Large intestine (tissue), 12 donors: ENCODE results near the gene HSFX2. TPM values are rescaled to one million over a fixed set of nuclear protein-coding genes. Genes with fewer than 3 reads are reported as not detected.
"Not testable (repeated sequence)": the region's sequence is repeated elsewhere in the genome, so short reads cannot be mapped to it uniquely, and the experiment has no call there.

Source experiments
- DNase-seq, 2 donors: peaks; one replicate each; pipeline versions ENCODE4 v3.0.0 to v3.0.0-alpha.2; 2013
- H3K27ac ChIP-seq: one replicate; pipeline ENCODE4 v1.5.1; 2013; ENCODE audit warnings: low read length
- H3K27me3 ChIP-seq: 2 replicates; pipeline ENCODE4 v1.6.1; 2013; ENCODE audit warnings: low read length; ENCODE audit not compliant: control insufficient read depth, insufficient read depth
- H3K36me3 ChIP-seq: 2 replicates; pipeline ENCODE4 v1.6.1; 2013; ENCODE audit warnings: low read length; ENCODE audit not compliant: control insufficient read depth, insufficient read depth
- H3K4me1 ChIP-seq: one replicate; pipeline ENCODE4 v1.6.1; 2013; ENCODE audit warnings: low read length; ENCODE audit not compliant: control insufficient read depth, insufficient read depth
- H3K4me3 ChIP-seq: one replicate; pipeline ENCODE4 v1.5.1; 2013; ENCODE audit warnings: low read length
- H3K9me3 ChIP-seq: one replicate; pipeline ENCODE4 v1.6.1; 2013; ENCODE audit warnings: mild to moderate bottlenecking, low read depth, low read length, moderate library complexity; ENCODE audit not compliant: control insufficient read depth
- WGBS: methylation state at CpG from one replicate; pipeline ENCODE4 v1.1.5; 2013; ENCODE audit warnings: low lambda C conversion rate; ENCODE audit not compliant: insufficient coverage; 5-methylcytosine and 5-hydroxymethylcytosine counted together
- long read RNA-seq, 11 donors: transcript quantifications; one replicate each; lab custom pipeline, GENCODE V29; 2026
- polyA plus RNA-seq: library from polyadenylated mRNA; unstranded; fragments of 120-200 nt; gene quantifications from one replicate; pipeline ENCODE4 v1.2.1, GENCODE V29; 2013

The HSFX2 gene, protein sequence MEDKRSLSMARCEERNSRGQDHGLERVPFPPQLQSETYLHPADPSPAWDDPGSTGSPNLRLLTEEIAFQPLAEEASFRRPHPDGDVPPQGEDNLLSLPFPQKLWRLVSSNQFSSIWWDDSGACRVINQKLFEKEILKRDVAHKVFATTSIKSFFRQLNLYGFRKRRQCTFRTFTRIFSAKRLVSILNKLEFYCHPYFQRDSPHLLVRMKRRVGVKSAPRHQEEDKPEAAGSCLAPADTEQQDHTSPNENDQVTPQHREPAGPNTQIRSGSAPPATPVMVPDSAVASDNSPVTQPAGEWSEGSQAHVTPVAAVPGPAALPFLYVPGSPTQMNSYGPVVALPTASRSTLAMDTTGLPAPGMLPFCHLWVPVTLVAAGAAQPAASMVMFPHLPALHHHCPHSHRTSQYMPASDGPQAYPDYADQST
- not detected for polyA plus RNA-seq
- long read RNA-seq, donor 1: 0 reads
- long read RNA-seq, donor 2: 0 reads
- long read RNA-seq, donor 3: 0 reads
- long read RNA-seq, donor 4: 0 reads
- long read RNA-seq, donor 5: 0 reads
- long read RNA-seq, donor 6: 0 reads
- long read RNA-seq, donor 7: 0 reads
- long read RNA-seq, donor 8: 0 reads
- long read RNA-seq, donor 9: 0 reads
- long read RNA-seq, donor 10: 0 reads
- long read RNA-seq, donor 11: 0 reads

DNA sequence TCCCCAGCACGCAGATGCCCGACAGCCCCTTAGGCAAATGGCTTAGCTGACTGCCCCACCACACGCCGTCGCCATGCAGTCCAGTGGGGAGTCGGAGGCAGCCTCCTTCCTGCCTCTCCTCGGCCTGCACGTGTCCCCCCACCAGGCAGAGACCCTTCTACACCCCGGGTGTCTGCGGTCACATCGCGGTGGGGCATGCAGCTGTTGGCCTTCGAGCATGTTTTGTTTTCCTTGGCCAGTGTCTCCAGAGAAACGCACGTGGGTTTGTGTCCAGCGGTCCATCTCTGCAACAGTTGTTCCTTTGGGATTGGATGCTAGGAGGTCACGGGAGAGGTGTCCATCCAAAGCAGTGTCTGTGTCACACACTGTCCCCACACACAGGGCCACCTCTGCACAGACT is at the start of gene HSFX2:
HSFX2 (minus strand) TSS at position 101 of the 400 bp plus-strand sequence. CDS start 614 bp downstream, outside the sequence.
- not testable (repeated sequence) for H3K9me3 ChIP-seq, H3K27ac ChIP-seq, H3K36me3 ChIP-seq, DNase-seq, H3K4me3 ChIP-seq, H3K27me3 ChIP-seq, H3K4me1 ChIP-seq
- no CpG with 5 or more reads among the region's 17 CpGs for WGBS

DNA sequence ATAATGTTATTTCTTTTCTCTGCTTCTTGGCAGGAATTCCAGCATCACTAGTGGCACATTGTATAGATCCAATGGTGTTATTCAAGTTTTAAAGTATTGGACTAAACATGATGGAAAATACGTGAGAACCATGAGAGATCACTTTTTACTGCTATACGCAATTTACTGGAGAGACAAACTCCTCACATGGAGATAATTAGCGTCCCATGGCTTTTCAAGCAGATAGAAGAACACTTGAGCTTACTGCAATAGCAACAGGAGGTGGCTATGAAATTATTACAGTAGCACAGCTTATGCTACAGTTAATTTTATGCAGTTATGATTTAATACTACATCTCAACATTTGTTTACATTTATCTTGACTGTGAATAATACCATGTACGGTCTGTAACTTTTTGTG is 48.4 kb upstream of the HSFX2 start:
- no peaks in the 10 kb centered on the region for H3K9me3 ChIP-seq

DNA sequence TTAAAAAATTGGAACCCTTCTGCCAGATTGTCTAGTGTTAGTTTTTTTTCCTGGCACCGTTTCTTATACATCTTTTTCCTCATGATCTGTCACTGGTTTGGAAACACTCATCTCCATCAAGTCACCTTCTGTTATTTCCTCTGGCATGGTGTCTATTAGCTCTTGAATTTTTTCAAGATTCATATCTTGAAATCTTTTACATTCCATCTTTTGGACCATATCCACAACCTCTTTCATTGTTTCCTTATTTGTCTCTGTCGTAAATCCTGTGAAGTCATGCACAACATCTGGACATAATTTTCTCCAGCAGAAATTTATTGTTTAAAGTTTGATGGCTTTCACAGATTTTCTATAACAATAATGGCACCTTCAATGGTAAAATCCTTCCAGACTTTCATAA is 46.7 kb upstream of the HSFX2 start:
- H3K4me1 ChIP-seq: no peaks in the 10 kb centered on the region
- H3K36me3 ChIP-seq: no peaks in the 10 kb centered on the region
- no CpG with 5 or more reads among the region's 2 CpGs for WGBS
- H3K27ac ChIP-seq: no peak overlapping the region
- no peak overlapping the region for H3K4me3 ChIP-seq
- no peaks in the 10 kb centered on the region for H3K27me3 ChIP-seq
- no peak for DNase-seq
- H3K9me3 ChIP-seq: no peaks in the 10 kb centered on the region

More for the DNA sequence above, 48.4 kb upstream of the HSFX2 start:
- no peak for DNase-seq
- Histone ChIP-seq H3K4me3 (no peak overlapping the region), H3K27ac (no peak overlapping the region), H3K27me3 (no peaks in the 10 kb centered on the region), H3K4me1 (no peaks in the 10 kb centered on the region), H3K36me3 (no peaks in the 10 kb centered on the region)
- WGBS: 40% methylated on average over 1 of the region's 4 CpGs

DNA sequence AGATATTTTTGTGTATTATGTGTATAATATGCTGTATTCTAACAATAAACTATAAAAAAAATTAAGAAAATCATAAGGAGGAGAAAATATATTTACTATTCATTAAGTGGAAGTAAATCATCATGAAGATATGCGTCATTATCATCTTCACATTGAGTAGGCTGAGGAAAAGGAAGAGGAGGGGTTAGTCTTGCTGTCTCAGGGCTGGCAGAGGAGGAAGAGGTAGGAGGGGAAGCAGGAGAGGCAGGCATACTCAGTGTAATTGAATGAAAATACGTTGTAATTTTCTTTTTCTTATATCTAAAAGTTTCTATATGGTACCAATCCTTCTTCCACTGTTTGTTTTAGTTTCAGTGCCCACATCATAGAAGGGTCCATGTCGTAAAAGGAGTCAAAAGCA is 46.3 kb upstream of the HSFX2 start:
- no peak for DNase-seq
- WGBS: no CpG with 5 or more reads among the region's 3 CpGs
- Histone ChIP-seq H3K9me3 (no peaks in the 10 kb centered on the region), H3K36me3 (no peaks in the 10 kb centered on the region), H3K27ac (no peak overlapping the region), H3K4me1 (no peaks in the 10 kb centered on the region), H3K27me3 (no peaks in the 10 kb centered on the region), H3K4me3 (no peak overlapping the region)

DNA sequence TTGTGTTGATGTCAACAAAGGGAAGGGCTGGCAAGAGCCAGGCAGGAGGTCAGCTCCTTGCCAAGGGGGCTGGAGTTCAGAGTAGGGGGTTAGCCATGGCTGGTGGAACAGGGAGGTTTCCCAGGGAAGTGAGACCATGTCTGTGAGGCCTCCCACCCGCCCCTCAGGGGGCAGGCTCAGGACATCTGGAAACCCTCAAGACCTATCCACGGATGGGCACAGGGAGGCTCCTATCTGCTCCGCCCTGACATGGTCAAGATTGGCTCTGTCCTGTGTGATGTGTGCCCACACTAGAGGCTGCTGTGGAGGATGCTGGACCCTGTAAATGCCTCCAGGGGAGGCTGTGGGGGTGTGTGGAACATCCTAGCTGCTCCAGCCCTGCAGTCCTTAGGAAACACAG is 44.5 kb upstream of the HSFX2 start:
- Histone ChIP-seq H3K4me1 (no peaks in the 10 kb centered on the region), H3K36me3 (no peaks in the 10 kb centered on the region), H3K4me3 (no peak overlapping the region), H3K27ac (no peak overlapping the region), H3K27me3 (no peaks in the 10 kb centered on the region), H3K9me3 (no peaks in the 10 kb centered on the region)
- no peak for DNase-seq
- WGBS: no CpG with 5 or more reads among the region's 3 CpGs

DNA sequence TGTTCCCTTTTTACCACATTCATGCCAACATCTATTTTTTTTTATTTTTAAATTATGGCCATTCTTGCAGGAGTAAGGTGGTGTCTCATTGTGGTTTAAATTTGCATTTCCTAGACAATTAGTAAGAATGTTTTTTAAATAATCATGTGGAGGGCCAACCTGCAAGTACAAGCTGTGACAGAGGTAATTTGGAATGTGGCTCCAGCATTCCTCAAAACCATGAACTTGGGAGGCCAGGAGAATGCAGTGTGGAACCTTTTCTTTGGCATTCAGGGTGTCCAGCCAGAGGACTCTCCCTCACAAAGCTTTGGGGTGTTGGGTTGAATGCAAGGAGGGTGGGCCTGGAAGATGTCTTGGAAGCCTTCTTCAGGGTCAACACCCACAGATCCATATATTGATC is 43.7 kb upstream of the HSFX2 start:
- no peak overlapping the region for H3K27ac ChIP-seq
- H3K4me3 ChIP-seq: no peak overlapping the region
- no peaks in the 10 kb centered on the region for H3K36me3 ChIP-seq
- no peak for DNase-seq
- no peaks in the 10 kb centered on the region for H3K4me1 ChIP-seq
- no peaks in the 10 kb centered on the region for H3K9me3 ChIP-seq
- no peaks in the 10 kb centered on the region for H3K27me3 ChIP-seq

DNA sequence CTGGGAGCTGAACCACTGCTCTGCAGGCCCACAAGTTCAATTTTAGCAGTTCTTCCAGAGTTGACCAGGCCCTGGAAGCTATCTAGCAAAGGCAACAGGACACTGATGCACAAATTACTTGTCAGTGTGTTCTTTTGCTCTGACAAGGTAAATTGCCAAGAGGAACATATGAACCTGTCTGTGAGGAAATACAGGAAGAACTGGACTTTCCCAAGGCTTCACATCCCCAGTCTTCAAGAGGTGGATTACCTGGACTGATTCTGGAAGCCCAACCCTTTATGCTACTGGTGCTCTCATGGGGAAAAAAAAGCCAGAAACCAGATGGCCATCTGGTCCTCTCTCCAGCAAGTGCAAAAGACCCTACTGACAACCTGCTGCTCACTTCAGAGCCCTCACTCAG is 38.4 kb upstream of the HSFX2 start:
- peaks cover 12% of the 10 kb centered on the region for H3K4me1 ChIP-seq
- no peak overlapping the region for H3K4me3 ChIP-seq
- H3K36me3 ChIP-seq: no peaks in the 10 kb centered on the region
- no peak for DNase-seq
- no peak overlapping the region for H3K27ac ChIP-seq
- no peaks in the 10 kb centered on the region for H3K9me3 ChIP-seq
- no peaks in the 10 kb centered on the region for H3K27me3 ChIP-seq

DNA sequence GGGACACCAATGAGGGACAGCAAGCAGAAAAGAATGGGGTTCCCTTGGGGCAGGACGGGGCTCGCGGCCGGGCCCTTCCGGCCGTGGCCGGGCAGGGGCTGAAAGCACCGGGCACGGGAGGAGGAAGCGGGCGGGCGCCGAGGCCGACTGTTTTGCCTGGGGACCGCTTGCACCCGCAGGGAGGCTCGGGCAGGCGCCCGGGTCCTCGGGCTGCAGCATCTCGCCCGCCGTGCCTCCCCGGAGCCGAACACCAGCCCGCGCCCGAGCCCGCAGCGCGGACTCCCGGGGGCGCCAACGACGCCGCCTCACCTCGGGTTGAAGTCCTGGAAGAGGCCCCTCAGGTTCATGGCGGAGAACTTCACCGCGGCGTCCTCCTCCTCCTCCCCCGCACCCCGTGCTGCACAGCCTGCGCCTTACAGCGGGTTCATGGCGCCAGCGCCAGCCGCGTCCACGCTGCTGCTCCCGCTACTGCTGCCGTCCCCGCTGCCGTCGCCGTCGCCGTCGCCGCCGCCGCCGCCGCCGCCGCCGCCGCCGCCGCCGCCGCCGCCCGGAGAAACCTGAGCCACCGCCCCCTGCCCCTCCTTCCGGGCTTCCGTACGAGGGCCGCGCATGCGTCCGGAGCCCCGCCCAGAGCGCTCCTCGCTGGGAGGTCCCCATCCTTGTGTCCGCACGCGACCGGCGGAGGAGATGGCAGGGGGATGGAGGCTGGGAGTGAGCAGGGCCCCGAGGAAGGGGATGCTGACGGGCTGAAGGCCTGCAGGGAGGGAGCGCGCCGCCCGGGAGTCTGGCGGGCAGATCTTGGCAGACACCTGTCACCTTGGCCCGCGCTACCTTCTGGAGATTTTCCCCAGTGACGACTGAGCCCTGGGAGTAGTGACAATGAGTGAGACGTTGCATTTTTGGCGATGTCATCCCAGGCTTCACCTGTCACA is 36.4 kb upstream of the HSFX2 start, which contains the start of gene TMEM185A:
TMEM185A (minus strand) TSS at position 559 of the 932 bp plus-strand sequence; CDS start at position 347, 212 bp downstream.
- WGBS: no CpG with 5 or more reads among the region's 102 CpGs

DNA sequence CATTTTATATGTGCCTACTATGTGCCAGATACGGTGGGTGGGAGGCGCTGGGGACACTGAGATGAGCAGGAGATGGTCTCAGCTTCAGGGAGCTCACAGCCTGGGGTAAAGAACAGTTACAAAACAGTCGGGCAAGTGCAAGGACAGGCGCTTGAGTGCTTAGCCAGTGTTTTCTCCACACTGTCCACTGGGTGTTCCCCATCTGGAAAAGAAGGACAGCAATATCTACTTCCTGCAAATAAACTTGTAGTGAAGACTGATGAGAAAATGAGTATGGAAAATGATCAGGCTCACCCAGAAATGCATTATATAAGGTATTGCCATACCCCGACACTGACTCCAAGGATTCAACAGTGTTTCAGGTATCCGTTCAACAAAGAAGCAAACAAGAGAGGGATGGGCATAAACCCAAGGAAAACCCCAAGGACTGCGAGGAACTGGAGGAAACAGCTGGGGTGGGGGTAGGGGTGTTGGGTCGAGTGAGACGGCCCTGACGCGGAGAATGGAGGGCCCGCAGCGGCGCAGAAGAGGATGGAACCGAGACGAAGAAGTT is 35.6 kb upstream of the HSFX2 start:
- no peaks in the 10 kb centered on the region for H3K27me3 ChIP-seq
- peaks cover 27% of the 10 kb centered on the region for H3K4me1 ChIP-seq
- WGBS: no CpG with 5 or more reads among the region's 16 CpGs
- no peaks in the 10 kb centered on the region for H3K9me3 ChIP-seq
- peak overlapping the region; percentile 56 for H3K4me3 ChIP-seq
- DNase-seq: peak in 1 of 2 donors; percentile 47
- no peaks in the 10 kb centered on the region for H3K36me3 ChIP-seq
- peak overlapping the region; percentile 60 for H3K27ac ChIP-seq

More for the DNA sequence above, 36.4 kb upstream of the HSFX2 start, which contains the start of gene TMEM185A:
- H3K4me3 ChIP-seq: peak within 1 kb of the TSS; percentile 56
- peaks cover 24% of the 10 kb centered on the region for H3K4me1 ChIP-seq
- H3K36me3 ChIP-seq: no peaks in the 10 kb centered on the region
- no peaks in the 10 kb centered on the region for H3K9me3 ChIP-seq
- peak within 1 kb of the TSS; percentile 60 for H3K27ac ChIP-seq
- no peaks in the 10 kb centered on the region for H3K27me3 ChIP-seq
- peak; percentile 51 to 80 for DNase-seq
